ENCODE measurements around the gene FYB1.

FYB1 gene

GRCh38 chr5:39080597-39081204 is 138.7 kb downstream of the FYB1 start:
- no peak for DNase-seq (ENCODE audit: low read depth)

- DNase-seq (ENCODE audit: low read depth), result no peak
These were observed 139.2 kb downstream of the FYB1 start for GRCh38 chr5:39080168-39080567.

- DNase-seq (ENCODE audit: low read depth), result no peak
These were observed 140.2 kb downstream of the FYB1 start for GRCh38 chr5:39079147-39079546.

- no peak for DNase-seq (ENCODE audit: low read depth)
These were observed 142.3 kb downstream of the FYB1 start for GRCh38 chr5:39076757-39077728.

- no peak for DNase-seq (ENCODE audit: low read depth)
These were observed 143.1 kb downstream of the FYB1 start for GRCh38 chr5:39076101-39076756.

GRCh38 chr5:39074017-39074814 is 145.1 kb downstream of the FYB1 start, which contains the start of gene RICTOR:
TSS of gene RICTOR (minus strand) at chr5:39074399. CDS start at chr5:39074377, 22 bp downstream.
- DNase-seq (ENCODE audit: low read depth), result peak; percentile 88

- no peak for DNase-seq (ENCODE audit: low read depth)
These were observed 145.7 kb downstream of the FYB1 start for GRCh38 chr5:39073767-39074016.

- DNase-seq (ENCODE audit: low read depth), result peak; percentile 33
These were observed 146.2 kb downstream of the FYB1 start for GRCh38 chr5:39072925-39073766.

- DNase-seq (ENCODE audit: low read depth), result no peak
These were observed 151.3 kb downstream of the FYB1 start for GRCh38 chr5:39068099-39068498.

GRCh38 chr5:39064450-39064849 is 154.9 kb downstream of the FYB1 start:
- no peak for DNase-seq (ENCODE audit: low read depth)

GRCh38 chr5:39063037-39063436 is 156.3 kb downstream of the FYB1 start:
- DNase-seq (ENCODE audit: low read depth), result no peak

- DNase-seq (ENCODE audit: low read depth), result no peak
These were observed 156.8 kb downstream of the FYB1 start for GRCh38 chr5:39062530-39062929.

- no peak for DNase-seq (ENCODE audit: low read depth)
These were observed 157.3 kb downstream of the FYB1 start for GRCh38 chr5:39062104-39062503.

GRCh38 chr5:39059064-39059463 is 160.3 kb downstream of the FYB1 start:
- DNase-seq (ENCODE audit: low read depth), result no peak

- DNase-seq (ENCODE audit: low read depth), result no peak
These were observed 161.0 kb downstream of the FYB1 start for GRCh38 chr5:39058178-39058921.

GRCh38 chr5:39057734-39058133 is 161.6 kb downstream of the FYB1 start:
- no peak for DNase-seq (ENCODE audit: low read depth)

GRCh38 chr5:39055768-39056398 is 163.5 kb downstream of the FYB1 start:
- DNase-seq (ENCODE audit: low read depth), result no peak

All from stimulated activated CD8-positive, alpha-beta memory T cell treated with anti-CD3 and anti-CD28 coated beads, Interleukin-12 subunit alpha, Interleukin-12 subunit beta, amount 100 ng/mL, for 4 hours (primary cell).